HepG2 (cell line): Measurements from ENCODE around the gene FSCN2. TPM values are rescaled to one million over a fixed set of nuclear protein-coding genes. Genes with fewer than 3 reads are reported as not detected.

ENCODE experiments used
- AGO1 ChIP-seq: fragments of 200-400 bp; formaldehyde crosslinking; IDR thresholded peaks from 2 replicates; pipeline ENCODE4 v1.6.1; 2017; ENCODE audit warnings: mild to moderate bottlenecking, low read depth, low read length, moderate library complexity; ENCODE audit not compliant: poor library complexity, severe bottlenecking
- BHLHE40 ChIP-seq: IDR thresholded peaks from 2 replicates; pipeline ENCODE4 v1.6.1; 2011; ENCODE audit warnings: low read length, improper control_type of control experiment
- FOSL2 ChIP-seq: sonication (generic); formaldehyde crosslinking; IDR thresholded peaks from 2 replicates; pipeline ENCODE4 v1.4.0; 2020; ENCODE audit warnings: missing genetic modification reagents
- GABPB1 ChIP-seq: IDR thresholded peaks from 2 replicates; pipeline ENCODE4 v1.6.1; 2016; ENCODE audit warnings: mild to moderate bottlenecking, missing genetic modification reagents, moderate library complexity, missing compliant biosample characterization
- GPN1 ChIP-seq: sonication (generic); formaldehyde crosslinking; IDR thresholded peaks from 2 replicates; pipeline ENCODE4 v1.5.1; 2020; ENCODE audit warnings: missing genetic modification reagents, borderline replicate concordance
- HOXD1 ChIP-seq: sonication (generic); formaldehyde crosslinking; IDR thresholded peaks from 2 replicates; pipeline ENCODE4 v1.5.0; 2020; ENCODE audit warnings: missing genetic modification reagents
- MYC ChIP-seq: sonication (generic); formaldehyde crosslinking; IDR thresholded peaks from 2 replicates; pipeline ENCODE4 v1.9.0; 2021; ENCODE audit warnings: missing genetic modification reagents, borderline replicate concordance
- NCOR1 ChIP-seq: fragments of 200-600 bp; sonication (generic); IDR thresholded peaks from 2 replicates; pipeline ENCODE4 v1.7.0; 2017; ENCODE audit warnings: antibody characterized with exemption, low read length, borderline replicate concordance
- NFE2 ChIP-seq: sonication (generic); formaldehyde crosslinking; IDR thresholded peaks from 2 replicates; pipeline ENCODE4 v1.4.0; 2020; ENCODE audit warnings: missing genetic modification reagents
- U2AF1 ChIP-seq: fragments of 200-400 bp; formaldehyde crosslinking; optimal IDR thresholded peaks from 2 replicates; pipeline ENCODE3; 2017; ENCODE audit warnings: mild to moderate bottlenecking, low read depth, low read length
- WIZ ChIP-seq: sonication (generic); formaldehyde crosslinking; IDR thresholded peaks from 2 replicates; pipeline ENCODE4 v1.5.1; 2020; ENCODE audit warnings: mild to moderate bottlenecking, missing genetic modification reagents
- XRCC5 ChIP-seq: fragments of 200-400 bp; formaldehyde crosslinking; optimal IDR thresholded peaks from 2 replicates; pipeline ENCODE3; 2017; ENCODE audit warnings: mild to moderate bottlenecking, low read length
- ZFP90 ChIP-seq: sonication (generic); formaldehyde crosslinking; IDR thresholded peaks from 2 replicates; pipeline ENCODE4 v1.8.0; 2022; ENCODE audit warnings: missing genetic modification reagents, mild to moderate bottlenecking, inconsistent platforms, borderline replicate concordance
- ZFX ChIP-seq: sonication (generic); formaldehyde crosslinking; IDR thresholded peaks from 2 replicates; pipeline ENCODE4 v1.4.0; 2020; ENCODE audit warnings: mild to moderate bottlenecking, low read depth, missing genetic modification reagents, moderate library complexity
- ZNF180 ChIP-seq: sonication (generic); formaldehyde crosslinking; IDR thresholded peaks from 2 replicates; pipeline ENCODE4 v1.4.0; 2020; ENCODE audit warnings: low read depth, missing genetic modification reagents, borderline replicate concordance
- ZNF350 ChIP-seq: sonication (generic); formaldehyde crosslinking; IDR thresholded peaks from 2 replicates; pipeline ENCODE4 v1.4.0; 2020; ENCODE audit warnings: mild to moderate bottlenecking, low read depth, missing genetic modification reagents, borderline replicate concordance
- ZNF484 ChIP-seq: sonication (generic); formaldehyde crosslinking; IDR thresholded peaks from 2 replicates; pipeline ENCODE4 v1.5.1; 2020; ENCODE audit warnings: mild to moderate bottlenecking, low read depth, missing genetic modification reagents, borderline replicate concordance
- ZNF768 ChIP-seq: sonication (generic); formaldehyde crosslinking; IDR thresholded peaks from 2 replicates; pipeline ENCODE4 v1.4.0; 2020; ENCODE audit warnings: missing genetic modification reagents
- ZSCAN21 ChIP-seq: sonication (generic); formaldehyde crosslinking; IDR thresholded peaks from 2 replicates; pipeline ENCODE4 v1.8.0; 2022; ENCODE audit warnings: mild to moderate bottlenecking, missing genetic modification reagents, moderate library complexity, borderline replicate concordance
- polyA plus RNA-seq, 8 experiments: library from polyadenylated mRNA; depleted of rRNA in 3 of 8; stranded (reverse) in 7 of 8; unstranded in 1 of 8; fragments of >200 nt; fragmentation: Illumina TruSeq in 4 of 8; extraction: Trizol in 4 of 8; gene quantifications; 2 replicates each; pipeline versions ENCODE4 v1.2.1 to v1.2.3, GENCODE V29; 2011 to 2016; ENCODE audit warnings: low read depth in 4 of 8, missing spikeins in 1 of 8, mixed read lengths in 1 of 8; ENCODE audit not compliant: insufficient read depth in 1 of 8
- total RNA-seq, 5 experiments: library from RNA; depleted of rRNA; stranded (reverse); fragments of >200 nt; fragmentation: Illumina TruSeq; extraction: Trizol; gene quantifications; 2 replicates each; pipeline ENCODE4 v1.2.3, GENCODE V29; 2016; ENCODE audit warnings: low read depth in 1 of 5
- TF ChIP-seq, protein P1 (sequence below): sonication (generic); formaldehyde crosslinking; IDR thresholded peaks from 2 replicates; pipeline ENCODE4 v1.9.0; 2022; ENCODE audit warnings: low read depth, missing genetic modification reagents
- TF ChIP-seq, protein P2 (sequence below): sonication (generic); formaldehyde crosslinking; IDR thresholded peaks from 2 replicates; pipeline ENCODE4 v1.8.0; 2022; ENCODE audit warnings: missing genetic modification reagents, low read depth, mild to moderate bottlenecking, borderline replicate concordance
- TF ChIP-seq, protein P3 (sequence below): sonication (generic); formaldehyde crosslinking; IDR thresholded peaks from 2 replicates; pipeline ENCODE4 v1.4.0; 2020; ENCODE audit warnings: missing genetic modification reagents
- TF ChIP-seq, protein P4 (sequence below): sonication (generic); formaldehyde crosslinking; IDR thresholded peaks from 2 replicates; pipeline ENCODE4 v1.8.1; 2023; ENCODE audit warnings: mild to moderate bottlenecking, moderate library complexity, missing genetic modification reagents
- TF ChIP-seq, protein P5 (sequence below): sonication (generic); formaldehyde crosslinking; IDR thresholded peaks from 2 replicates; pipeline ENCODE4 v1.4.0; 2020; ENCODE audit warnings: mild to moderate bottlenecking, missing genetic modification reagents

Gene FSCN2
- total and polyA plus RNA-seq, 2 of the 13 experiments (the other 11 are each of a cell fraction or from before 2014, with no cell fraction given) = 0.09 TPM; not detected in 1

DNA sequence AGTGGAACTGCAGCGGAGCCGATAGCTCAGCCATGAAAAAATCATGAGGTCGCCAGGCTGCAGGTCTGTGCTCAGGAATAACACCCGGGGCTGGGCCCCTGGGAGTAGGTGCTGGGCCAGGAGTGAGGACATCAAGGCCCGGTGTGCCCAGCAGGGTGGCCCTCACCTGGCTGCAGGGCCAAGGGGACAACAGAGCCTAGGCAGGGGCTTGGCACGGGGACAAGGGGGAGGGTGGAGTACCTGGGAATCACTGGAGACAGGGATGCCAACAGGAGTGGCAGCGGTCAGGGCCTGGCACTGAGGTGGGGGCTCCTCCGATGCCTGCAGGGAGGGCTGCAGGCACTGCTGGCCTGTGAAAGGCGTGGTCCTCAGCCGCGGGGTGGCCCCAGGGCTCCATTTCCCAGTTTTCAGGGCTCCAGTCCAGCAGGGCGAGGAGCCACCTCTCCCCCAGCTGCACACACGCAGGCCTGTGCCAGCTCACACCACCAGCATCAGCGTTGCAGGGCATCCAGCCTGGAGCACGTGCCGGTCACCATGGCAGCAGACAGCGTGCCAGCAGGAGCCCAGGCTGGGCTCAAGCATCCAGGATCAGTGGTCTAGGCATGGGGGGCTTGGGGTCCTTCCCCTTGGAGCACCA, 4.7 kb upstream of the FSCN2 start (continued):
- TF ChIP-seq ZNF768 (CRISPR knock-in tag) (peak; percentile 4; the same call in 1 of the 2 replicates), ZFP90 (CRISPR knock-in tag) (no peak), NFE2 (CRISPR knock-in tag) (no peak), ZNF484 (CRISPR knock-in tag) (no peak), U2AF1 (no peak), BHLHE40 (peak; percentile 43; the same call in 1 of the 2 replicates), ZNF180 (peak; percentile 47; the same call in 1 of the 2 replicates), AGO1 (peak; percentile 60), XRCC5 (peak; percentile 1), FOSL2 (CRISPR knock-in tag) (0 out of 2 replicates have a peak, but pooled peaks have one; percentile 14), ZNF350 (CRISPR knock-in tag) (peak; percentile 25; the same call in 1 of the 2 replicates), WIZ (CRISPR knock-in tag) (no peak), MYC (CRISPR knock-in tag) (no peak), ZSCAN21 (CRISPR knock-in tag) (no peak), HOXD1 (0 out of 2 replicates have a peak, but pooled peaks have one; percentile 36), GPN1 (no peak), NCOR1 (no peak), GABPB1 (CRISPR knock-in tag) (0 out of 2 replicates have a peak, but pooled peaks have one; percentile 20), ZFX (CRISPR knock-in tag) (peak; percentile 8; the same call in 1 of the 2 replicates)
- TF ChIP-seq, protein P1, sequence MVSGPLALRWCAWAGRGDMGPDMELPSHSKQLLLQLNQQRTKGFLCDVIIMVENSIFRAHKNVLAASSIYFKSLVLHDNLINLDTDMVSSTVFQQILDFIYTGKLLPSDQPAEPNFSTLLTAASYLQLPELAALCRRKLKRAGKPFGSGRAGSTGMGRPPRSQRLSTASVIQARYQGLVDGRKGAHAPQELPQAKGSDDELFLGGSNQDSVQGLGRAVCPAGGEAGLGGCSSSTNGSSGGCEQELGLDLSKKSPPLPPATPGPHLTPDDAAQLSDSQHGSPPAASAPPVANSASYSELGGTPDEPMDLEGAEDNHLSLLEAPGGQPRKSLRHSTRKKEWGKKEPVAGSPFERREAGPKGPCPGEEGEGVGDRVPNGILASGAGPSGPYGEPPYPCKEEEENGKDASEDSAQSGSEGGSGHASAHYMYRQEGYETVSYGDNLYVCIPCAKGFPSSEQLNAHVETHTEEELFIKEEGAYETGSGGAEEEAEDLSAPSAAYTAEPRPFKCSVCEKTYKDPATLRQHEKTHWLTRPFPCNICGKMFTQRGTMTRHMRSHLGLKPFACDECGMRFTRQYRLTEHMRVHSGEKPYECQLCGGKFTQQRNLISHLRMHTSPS (CRISPR knock-in tag) = no peak
- TF ChIP-seq, protein P2, sequence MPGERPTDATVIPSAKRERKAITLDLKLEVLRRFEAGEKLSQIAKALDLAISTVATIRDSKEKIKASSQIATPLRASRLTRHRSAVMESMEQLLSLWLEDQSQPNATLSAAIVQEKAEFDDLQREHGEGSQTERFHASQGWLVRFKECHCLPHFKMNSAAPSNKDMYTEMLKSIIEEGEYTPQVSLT = no peak
- TF ChIP-seq, protein P3, sequence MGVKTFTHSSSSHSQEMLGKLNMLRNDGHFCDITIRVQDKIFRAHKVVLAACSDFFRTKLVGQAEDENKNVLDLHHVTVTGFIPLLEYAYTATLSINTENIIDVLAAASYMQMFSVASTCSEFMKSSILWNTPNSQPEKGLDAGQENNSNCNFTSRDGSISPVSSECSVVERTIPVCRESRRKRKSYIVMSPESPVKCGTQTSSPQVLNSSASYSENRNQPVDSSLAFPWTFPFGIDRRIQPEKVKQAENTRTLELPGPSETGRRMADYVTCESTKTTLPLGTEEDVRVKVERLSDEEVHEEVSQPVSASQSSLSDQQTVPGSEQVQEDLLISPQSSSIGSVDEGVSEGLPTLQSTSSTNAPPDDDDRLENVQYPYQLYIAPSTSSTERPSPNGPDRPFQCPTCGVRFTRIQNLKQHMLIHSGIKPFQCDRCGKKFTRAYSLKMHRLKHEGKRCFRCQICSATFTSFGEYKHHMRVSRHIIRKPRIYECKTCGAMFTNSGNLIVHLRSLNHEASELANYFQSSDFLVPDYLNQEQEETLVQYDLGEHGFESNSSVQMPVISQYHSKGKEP (CRISPR knock-in tag) = no peak
- TF ChIP-seq, protein P4, sequence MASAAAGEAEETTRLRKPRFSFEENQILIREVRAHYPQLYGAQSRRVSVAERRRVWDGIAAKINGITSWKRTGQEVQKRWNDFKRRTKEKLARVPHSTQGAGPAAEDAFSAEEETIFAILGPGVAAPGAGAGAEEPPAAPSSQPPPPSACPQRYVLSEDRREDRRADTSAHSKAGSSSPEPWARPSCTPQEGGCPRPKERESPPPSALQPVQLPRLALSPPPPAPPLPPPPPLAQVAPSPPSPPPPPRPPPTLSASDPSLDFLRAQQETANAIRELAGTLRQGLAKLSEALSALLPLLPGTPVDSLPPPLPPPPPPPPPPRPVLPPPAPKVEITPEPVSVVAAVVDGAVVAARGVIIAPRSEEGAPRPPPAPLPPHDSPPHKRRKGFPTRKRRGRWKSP (CRISPR knock-in tag) = no peak
- TF ChIP-seq, protein P5, sequence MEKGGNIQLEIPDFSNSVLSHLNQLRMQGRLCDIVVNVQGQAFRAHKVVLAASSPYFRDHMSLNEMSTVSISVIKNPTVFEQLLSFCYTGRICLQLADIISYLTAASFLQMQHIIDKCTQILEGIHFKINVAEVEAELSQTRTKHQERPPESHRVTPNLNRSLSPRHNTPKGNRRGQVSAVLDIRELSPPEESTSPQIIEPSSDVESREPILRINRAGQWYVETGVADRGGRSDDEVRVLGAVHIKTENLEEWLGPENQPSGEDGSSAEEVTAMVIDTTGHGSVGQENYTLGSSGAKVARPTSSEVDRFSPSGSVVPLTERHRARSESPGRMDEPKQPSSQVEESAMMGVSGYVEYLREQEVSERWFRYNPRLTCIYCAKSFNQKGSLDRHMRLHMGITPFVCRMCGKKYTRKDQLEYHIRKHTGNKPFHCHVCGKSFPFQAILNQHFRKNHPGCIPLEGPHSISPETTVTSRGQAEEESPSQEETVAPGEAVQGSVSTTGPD (CRISPR knock-in tag) = no peak
